Amygdala (tissue), 56 donors: ENCODE results near the gene ZNF423.
"Not testable (repeated sequence)": the region's sequence is repeated elsewhere in the genome, so short reads cannot be mapped to it uniquely, and the experiment has no call there.

Experiments used
- DNase-seq, 56 donors: peaks; one replicate each; lab custom pipeline; 2025; lab: John Stamatoyannopoulos, UW

Gene ZNF423

GRCh38 chr16:49677661-49678060 lies 178.3 kb downstream of the ZNF423 start:
- DNase-seq, result not testable (repeated sequence)

DNA sequence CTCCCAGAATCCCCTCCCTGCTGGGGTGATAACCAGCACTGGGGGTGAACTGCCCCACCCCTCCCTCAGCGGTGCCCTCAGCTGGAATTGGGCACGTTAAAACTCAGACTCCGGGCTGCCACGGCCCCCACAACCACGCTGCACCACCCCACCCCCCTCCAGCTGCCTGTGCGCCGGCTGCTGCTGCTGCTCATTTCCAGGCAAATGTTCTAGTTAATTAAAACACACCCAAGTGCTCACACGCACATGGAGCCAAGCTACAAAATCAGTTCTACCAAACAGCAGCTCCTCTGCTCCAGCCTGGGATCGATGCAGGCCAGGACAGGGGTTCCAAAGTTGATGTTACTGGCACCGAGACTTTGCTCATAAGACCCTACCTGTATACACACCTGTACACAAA lies 180.5 kb downstream of the ZNF423 start:
- DNase-seq, result no peak

DNA sequence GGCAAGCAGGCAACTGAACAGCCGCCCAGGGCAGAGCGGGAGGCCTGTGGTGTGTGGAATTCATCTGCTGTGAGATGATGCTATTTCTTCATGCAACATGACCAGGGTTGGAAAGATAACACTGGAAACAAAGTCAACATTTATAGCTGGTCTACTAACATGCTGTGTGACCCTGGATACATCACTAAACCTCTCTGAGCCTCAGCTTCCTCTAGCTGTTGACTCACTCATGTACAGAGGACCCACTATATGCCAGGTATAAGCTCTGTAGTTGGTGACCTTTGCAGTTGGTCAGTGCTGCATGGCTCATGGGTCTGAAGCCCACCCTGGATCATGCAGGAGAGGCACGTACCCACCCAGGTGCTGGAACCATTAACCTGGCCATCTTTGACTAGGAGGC lies 180.9 kb downstream of the ZNF423 start:
- DNase-seq, result no peak

DNA sequence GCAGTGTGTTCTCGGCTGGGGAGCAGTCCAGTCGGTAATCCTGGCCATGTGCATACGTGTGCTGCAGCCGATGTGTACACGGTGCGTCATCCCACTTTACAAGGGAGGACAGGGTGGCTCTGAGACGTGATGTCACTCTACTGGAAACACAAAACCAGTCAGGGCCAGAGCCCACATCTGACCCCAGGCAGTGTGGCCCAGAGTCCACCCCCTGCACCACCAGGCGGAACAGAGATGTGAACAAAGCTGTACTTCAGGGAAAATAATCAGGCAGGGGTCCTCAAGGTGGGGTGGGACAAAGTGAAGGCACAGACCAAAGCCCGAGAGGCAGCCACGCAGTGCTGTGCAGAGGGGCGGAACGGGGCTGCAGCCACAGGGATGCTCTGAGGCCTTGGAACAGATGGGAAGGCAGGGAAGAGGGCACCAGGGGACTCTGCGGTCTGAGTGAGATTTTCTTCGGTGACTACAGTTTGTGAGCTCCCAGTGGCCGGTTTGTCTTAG lies 181.5 kb downstream of the ZNF423 start:
- DNase-seq, result no peak

DNA sequence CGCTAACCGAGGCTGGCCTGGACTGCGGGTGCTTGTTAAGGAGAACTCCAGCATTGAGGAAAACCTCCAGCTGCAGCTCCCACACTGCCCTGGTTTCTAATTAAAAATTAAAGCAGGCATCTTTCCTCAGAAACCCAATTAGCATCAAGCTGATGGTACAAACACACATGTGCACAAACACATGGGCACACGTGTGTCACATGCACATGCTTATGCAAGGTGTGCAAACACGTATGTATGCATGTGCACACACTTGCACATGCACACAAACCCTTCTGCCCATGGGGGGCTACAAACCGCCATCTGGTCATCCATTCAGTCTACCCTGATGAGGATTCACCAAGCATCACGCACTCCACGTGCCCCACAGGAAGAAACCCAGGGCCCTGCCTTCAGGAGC lies 182.5 kb downstream of the ZNF423 start:
- DNase-seq, result no peak

DNA sequence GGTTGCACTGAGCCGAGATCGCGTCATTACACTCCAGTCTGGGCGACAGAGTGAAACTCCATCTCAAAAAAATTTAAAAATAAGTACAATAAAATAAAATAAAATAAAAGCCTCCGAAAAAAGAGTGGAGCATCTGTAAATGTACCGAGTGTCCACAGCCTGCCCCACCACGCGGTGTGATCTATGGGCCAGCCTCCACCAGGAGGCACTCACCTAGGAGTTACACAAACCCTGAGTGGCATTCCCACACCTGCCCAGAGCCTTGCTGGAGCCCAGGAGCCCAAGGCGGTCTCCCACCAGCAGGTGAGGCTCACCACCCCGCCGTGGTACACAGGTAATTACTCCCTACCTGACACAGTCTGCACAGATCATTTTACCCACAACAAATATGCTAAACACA lies 183.2 kb downstream of the ZNF423 start:
- DNase-seq, result no peak

- DNase-seq, result no peak
These were observed 184.6 kb downstream of the ZNF423 start for GRCh38 chr16:49671333-49671732.

- no peak for DNase-seq
These were observed 185.3 kb downstream of the ZNF423 start for GRCh38 chr16:49670627-49671026.

- DNase-seq, result no peak
These were observed 190.3 kb downstream of the ZNF423 start for GRCh38 chr16:49665482-49666230.

GRCh38 chr16:49664221-49665215 lies 191.4 kb downstream of the ZNF423 start:
- no peak for DNase-seq

DNA sequence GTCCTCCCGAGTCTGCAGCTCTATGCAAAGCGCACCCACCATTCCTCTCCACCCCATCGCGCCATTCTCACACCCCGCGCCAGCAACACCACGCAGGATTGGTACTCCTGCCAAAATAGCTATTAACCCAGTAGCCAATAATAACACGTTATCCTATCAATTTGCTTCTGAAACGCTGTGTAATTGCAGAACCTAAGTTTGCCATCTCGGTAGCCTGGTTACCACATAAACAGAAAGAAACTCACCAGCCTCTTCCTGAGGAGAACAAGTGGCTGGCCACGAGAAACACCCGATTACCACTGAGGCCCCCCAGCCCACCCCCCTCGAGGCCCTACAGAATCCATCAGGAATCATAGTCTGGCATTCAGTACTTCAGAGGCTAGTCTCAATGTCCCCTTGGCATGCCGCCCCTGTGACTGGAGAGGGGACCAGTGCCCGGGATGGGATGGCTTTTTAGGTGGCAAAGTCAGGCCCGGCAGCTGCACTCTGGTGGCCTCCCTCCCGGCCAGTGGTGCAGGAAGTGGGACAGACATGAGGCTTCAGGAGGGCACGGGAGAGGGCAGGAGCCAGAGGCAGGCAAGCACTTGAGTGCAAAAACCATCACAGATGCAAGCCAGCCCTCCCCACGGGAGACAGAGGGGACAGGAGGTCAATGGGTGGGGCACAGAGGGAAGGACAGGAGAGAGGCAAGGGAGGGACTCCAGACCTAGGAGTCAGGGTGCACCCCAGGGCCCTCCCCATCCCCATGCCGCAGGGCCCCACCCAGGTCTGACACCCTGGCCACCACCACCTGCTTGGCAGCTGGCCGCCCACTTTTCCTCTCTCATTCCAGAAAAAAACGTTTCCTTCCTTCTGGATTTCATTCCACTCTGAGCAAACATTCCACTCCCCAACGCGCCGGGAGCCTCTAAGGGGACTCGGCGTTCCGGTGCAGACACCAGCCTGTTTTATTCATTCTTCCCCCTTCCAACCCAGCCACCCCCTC lies 192.5 kb downstream of the ZNF423 start:
- no peak for DNase-seq

DNA sequence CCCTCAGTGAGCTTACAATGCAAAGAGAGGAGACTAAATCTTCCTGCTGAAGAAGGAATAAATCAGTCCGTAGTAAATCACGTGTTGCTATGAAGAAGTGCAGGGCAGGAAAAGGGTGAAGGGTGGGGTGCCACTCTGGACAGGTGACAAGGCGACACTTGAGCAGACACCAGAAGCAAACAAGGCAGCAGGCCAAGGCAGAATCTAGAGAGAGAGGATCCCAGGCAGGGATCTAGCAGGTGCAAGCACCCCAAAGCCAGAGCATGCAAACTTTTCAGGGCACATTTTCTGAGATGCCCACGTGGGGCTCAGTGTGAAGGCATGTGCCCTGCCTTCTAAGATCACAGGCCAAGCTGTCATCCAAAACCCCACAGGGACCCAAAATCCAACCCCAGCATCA lies 193.3 kb downstream of the ZNF423 start:
- DNase-seq, result no peak

GRCh38 chr16:49661465-49662187 lies 194.3 kb downstream of the ZNF423 start:
- DNase-seq, result no peak

DNA sequence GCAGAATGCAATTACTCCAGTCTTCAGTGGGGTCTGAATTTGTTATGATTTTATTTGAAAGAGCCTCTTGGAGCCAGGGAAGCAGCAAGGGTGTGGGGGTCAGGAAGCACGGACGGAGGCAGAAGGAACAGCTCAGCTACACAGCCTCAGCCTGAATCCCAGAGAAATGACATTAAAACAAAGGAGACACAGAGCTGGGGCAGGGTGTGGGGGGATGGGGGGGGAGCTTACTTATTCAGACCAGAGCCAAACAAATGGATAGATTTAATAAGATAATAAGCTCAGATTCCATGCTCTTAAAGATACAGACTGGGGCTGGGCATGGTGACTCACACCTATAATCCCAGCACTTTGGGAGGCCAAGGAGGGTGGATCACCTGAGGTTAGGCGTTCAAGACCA lies 195.3 kb downstream of the ZNF423 start:
- DNase-seq, result no peak

- DNase-seq, result no peak
These were observed 196.6 kb downstream of the ZNF423 start for GRCh38 chr16:49659356-49659755.

DNA sequence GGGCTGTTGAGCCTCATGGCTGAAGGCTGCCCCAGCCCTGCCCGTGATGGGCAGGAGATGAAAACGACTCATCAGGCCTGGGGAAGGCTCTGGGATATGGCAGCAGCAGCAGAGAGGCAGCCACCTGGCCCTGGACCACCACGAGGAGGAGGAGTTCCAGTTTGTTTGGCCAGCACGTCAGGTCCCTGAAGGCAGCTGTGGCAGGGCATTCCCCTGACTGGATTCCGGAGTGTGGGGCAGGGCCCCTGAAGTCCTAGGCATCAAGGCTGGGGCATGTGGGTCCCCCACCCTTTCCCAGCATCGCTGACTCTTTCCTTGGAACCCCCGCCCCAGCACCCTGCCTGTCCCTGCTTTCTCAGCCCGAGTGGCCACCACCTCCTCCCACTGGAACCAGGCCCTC lies 197.4 kb downstream of the ZNF423 start:
- DNase-seq, result no peak

DNA sequence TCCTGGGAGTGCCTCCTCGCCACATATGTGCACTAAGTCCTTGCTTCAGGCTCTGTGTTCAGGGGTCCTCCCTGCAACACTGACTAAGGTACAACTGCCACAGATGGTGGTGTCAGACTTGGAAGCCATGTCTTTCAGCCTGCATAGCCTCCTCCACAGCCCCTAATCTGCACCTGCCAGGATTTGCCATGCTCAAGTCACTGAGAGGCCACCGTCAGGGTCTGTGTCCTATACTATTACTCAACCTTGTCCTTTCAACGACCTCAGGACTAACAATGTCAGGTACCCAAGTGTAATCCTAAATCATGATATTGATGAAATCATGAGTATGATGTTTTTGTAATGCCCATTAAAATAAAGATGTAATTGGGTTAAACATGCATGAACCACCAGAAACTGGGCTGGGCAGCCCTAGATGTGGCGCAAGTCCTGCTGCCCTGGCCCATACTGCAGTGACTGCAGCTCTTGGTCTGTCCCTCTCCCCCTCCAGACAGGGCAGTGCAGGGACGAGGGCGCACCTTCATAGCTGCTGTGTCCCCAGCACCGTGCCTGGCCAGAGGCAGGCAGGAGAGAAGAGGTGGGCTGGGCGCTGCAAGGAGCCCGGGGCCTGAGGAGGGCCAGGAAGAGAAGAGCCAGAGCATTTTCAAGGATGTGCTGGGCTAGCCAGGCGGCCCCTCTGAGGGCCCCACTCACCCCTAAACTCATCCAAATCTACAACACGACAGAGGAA lies 198.0 kb downstream of the ZNF423 start:
- DNase-seq, result no peak

DNA sequence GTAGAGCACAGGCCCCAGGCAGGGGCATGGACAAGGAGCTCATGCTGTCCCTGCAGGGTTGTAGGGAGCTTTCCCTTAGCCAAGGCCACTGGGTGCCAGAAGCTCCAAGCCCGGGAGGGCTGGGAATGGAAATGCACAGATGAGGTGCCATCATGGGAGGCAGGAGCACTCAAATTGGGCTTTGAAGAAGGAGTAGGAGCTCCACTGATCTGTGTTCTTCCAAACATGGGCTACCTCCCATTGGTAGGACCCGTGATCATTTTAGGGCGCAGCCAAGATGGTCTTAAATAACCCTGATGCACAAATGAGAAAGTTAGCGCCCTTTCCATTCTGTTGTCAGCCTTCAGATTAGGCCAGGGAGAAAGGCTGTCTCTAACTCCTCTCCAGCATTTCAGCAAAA lies 201.5 kb downstream of the ZNF423 start:
- DNase-seq, result no peak

- DNase-seq, result no peak
These were observed 202.3 kb downstream of the ZNF423 start for GRCh38 chr16:49653577-49653976.
